Epithelial cell of esophagus (primary cell): ENCODE results near the gene ZDHHC19.
"Not testable (repeated sequence)": the region's sequence is repeated elsewhere in the genome, so short reads cannot be mapped to it uniquely, and the experiment has no call there.

Experiments
- DNase-seq: peaks from one replicate; pipeline ENCODE4 v3.0.0; 2010; ENCODE audit warnings: low read depth
- H3K4me3 ChIP-seq: 2 replicates; pipeline ENCODE4 v1.5.1; 2011; ENCODE audit warnings: mild to moderate bottlenecking, low read length, control low read depth
- CTCF ChIP-seq: IDR thresholded peaks from 2 replicates; pipeline ENCODE4 v1.5.1; 2011; ENCODE audit warnings: low read depth, mild to moderate bottlenecking, low read length, control low read depth, inconsistent platforms; ENCODE audit not compliant: insufficient read depth; ENCODE audit errors: missing control alignments

The ZDHHC19 gene

GRCh38 chr3:196217307-196218154 is 6.3 kb upstream of the ZDHHC19 start:
- no peak overlapping the region for H3K4me3 ChIP-seq
- DNase-seq: no peak
- no peak for TF ChIP-seq CTCF

GRCh38 chr3:196216681-196217211 is 5.5 kb upstream of the ZDHHC19 start:
- no peak for TF ChIP-seq CTCF
- H3K4me3 ChIP-seq: no peak overlapping the region
- no peak for DNase-seq

- DNase-seq: no peak
- no peak for TF ChIP-seq CTCF
- no peak within 1 kb of the TSS for H3K4me3 ChIP-seq
These were observed 4.9 kb upstream of the ZDHHC19 start, which contains the start of gene SLC51A for GRCh38 chr3:196216089-196216564. Gene SLC51A (plus strand): TSS chr3:196216534. CDS start chr3:196216713, 179 bp downstream.

GRCh38 chr3:196215493-196216020 is 4.4 kb upstream of the ZDHHC19 start:
- DNase-seq: no peak
- H3K4me3 ChIP-seq: no peak overlapping the region
- TF ChIP-seq CTCF: no peak

- no peak for TF ChIP-seq CTCF
- no peak for DNase-seq
- H3K4me3 ChIP-seq: no peak overlapping the region
These were observed 3.7 kb upstream of the ZDHHC19 start for GRCh38 chr3:196214783-196215441.

- not testable (repeated sequence) for H3K4me3 ChIP-seq
These were observed 1.1 kb downstream of the ZDHHC19 start for GRCh38 chr3:196209944-196210672.

More at GRCh38 chr3:196209944-196210672, 1.1 kb downstream of the ZDHHC19 start:
- DNase-seq: not testable (repeated sequence)
